Measurements from ENCODE around the gene SLC44A4. TPM values are rescaled to one million over a fixed set of nuclear protein-coding genes. Genes with fewer than 3 reads are reported as not detected.
"Not testable (repeated sequence)": the region's sequence is repeated elsewhere in the genome, so short reads cannot be mapped to it uniquely, and the experiment has no call there.

The SLC44A4 gene
- total RNA-seq, 5 donors from 2014 or later (not counting 1 experiment from before 2014, with no cell fraction given), result 0.13 to 0.96 (median 0.57) TPM; not detected in 2

DNA sequence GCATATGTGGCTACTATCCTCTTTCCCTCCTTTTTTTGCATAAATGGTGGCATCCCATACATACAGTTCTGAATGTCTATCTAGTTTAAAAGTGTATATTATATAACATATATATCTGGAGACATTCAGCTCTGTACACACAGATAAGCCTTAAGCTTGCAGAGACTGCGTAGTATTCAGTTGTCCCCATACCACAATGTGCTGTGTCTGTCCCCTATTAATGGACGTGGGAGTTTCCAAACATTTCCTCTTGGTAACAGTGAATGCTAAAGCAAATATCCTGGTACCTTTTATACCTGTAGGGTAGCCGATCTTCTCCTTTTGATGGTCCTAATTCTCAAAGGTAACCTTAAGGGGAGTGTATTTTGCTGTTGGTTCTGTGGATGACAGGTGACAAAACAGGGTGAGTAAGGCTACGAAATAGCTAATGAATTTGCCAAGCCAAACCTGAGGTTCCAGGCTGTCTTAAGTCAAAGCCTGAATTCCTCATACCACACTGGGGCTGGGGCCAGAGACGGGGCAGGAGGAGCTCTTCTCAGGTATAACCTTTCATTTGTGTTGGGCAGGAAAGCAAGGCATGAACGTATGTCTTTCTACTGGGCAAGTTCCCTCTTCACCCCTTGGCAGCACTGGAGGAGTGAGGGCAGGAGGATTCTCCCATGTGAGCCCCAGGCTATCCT, 41.0 kb upstream of the SLC44A4 start:
- Histone ChIP-seq H3K27ac (ENCODE audit: low read length) (no peak overlapping the region), H3K9me3 (no peaks in the 10 kb centered on the region), H3K36me3 (ENCODE audit: control insufficient read depth in 2 of 2, extremely low read depth in 1 of 2, insufficient read depth in 1 of 2, low read length in 1 of 2) (no peaks in the 10 kb centered on the region), H3K4me3 (ENCODE audit: control insufficient read depth in 1 of 2, extremely low read depth in 1 of 2, low read length in 1 of 2) (no peak overlapping the region), H3K4me1 (ENCODE audit: control insufficient read depth in 1 of 2, extremely low read depth in 1 of 2, insufficient read depth in 2 of 2, low read length in 2 of 2) (no peaks in the 10 kb centered on the region), H3K27me3 (replicated peaks in 1 of 2; ENCODE audit: control insufficient read depth in 2 of 2, extremely low read depth in 1 of 2, insufficient read depth in 2 of 2, low read length in 1 of 2) (peaks cover 0 to 12% of the 10 kb centered on the region in 2 experiments)
- Mint-ChIP-seq H3K27me3 (peaks cover 3 to 9% of the 10 kb centered on the region in 2 donors), H3K9me3 (no peaks in the 10 kb centered on the region), H3K4me1 (no peaks in the 10 kb centered on the region), H3K36me3 (no peaks in the 10 kb centered on the region), H3K27ac (no peak overlapping the region), H3K4me3 (no peak overlapping the region)
- DNase-seq, result no peak
- WGBS (ENCODE audit: insufficient coverage), result 100% methylated on average over 2 of the region's 6 CpGs
- ATAC-seq (replicated peaks in 1 of 4), result no peak
- POLR2A ChIA-PET, result no interaction called here
- CTCF ChIA-PET, result no interaction called here

GRCh38 chr6:31918069-31918720, 39.4 kb upstream of the SLC44A4 start:
- H3K4me3 Mint-ChIP-seq, result no peak overlapping the region
- H3K36me3 ChIP-seq (ENCODE audit: control insufficient read depth in 2 of 2, extremely low read depth in 1 of 2, insufficient read depth in 1 of 2, low read length in 1 of 2), result no peaks in the 10 kb centered on the region
- ATAC-seq (replicated peaks in 1 of 4) (no peak), DNase-seq (no peak)
- peaks cover 3 to 9% of the 10 kb centered on the region in 2 donors for H3K27me3 Mint-ChIP-seq
- no peak overlapping the region for H3K4me3 ChIP-seq (ENCODE audit: control insufficient read depth in 1 of 2, extremely low read depth in 1 of 2, low read length in 1 of 2)
- no peaks in the 10 kb centered on the region for H3K4me1 ChIP-seq (ENCODE audit: control insufficient read depth in 1 of 2, extremely low read depth in 1 of 2, insufficient read depth in 2 of 2, low read length in 2 of 2)
- no peaks in the 10 kb centered on the region for H3K4me1 Mint-ChIP-seq
- no peaks in the 10 kb centered on the region for H3K36me3 Mint-ChIP-seq
- H3K9me3 Mint-ChIP-seq, result no peaks in the 10 kb centered on the region
- ChIA-PET CTCF (interaction anchor here (0.7 kb wide), 2 partner anchors 12 to 261 kb away, joined by 3 to 4 read pairs; no protein-coding TSS in a partner anchor), POLR2A (no interaction called here)
- no peak overlapping the region for H3K27ac Mint-ChIP-seq
- H3K27me3 ChIP-seq (replicated peaks in 1 of 2; ENCODE audit: control insufficient read depth in 2 of 2, extremely low read depth in 1 of 2, insufficient read depth in 2 of 2, low read length in 1 of 2), result peaks cover 0 to 17% of the 10 kb centered on the region in 2 experiments
- WGBS (ENCODE audit: insufficient coverage), result 40% methylated on average over 1 of the region's 8 CpGs
- H3K27ac ChIP-seq (ENCODE audit: low read length), result no peak overlapping the region
- H3K9me3 ChIP-seq, result no peaks in the 10 kb centered on the region

DNA sequence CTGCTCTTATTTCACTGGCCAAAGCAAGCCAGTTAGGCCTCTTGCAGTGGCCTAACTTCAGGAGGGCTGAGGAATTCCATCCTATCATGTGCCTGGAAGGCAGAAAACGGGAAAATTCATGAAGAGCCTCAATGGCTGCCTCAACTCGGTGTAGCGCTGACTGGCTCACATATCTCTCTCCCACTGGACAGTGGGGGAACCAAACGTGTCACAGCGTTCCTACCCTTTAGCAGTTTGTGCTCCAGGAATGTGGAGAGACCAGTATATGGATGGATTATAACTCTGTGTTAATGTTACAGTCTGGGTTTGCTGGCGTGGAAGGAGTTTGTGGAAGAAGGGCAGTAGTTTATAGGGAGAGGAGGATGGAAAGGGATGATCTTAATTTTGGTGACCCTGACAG, 37.0 kb upstream of the SLC44A4 start:
- ATAC-seq (replicated peaks in 1 of 4) (no peak), DNase-seq (no peak)
- peaks cover 0 to 26% of the 10 kb centered on the region in 2 experiments for H3K27me3 ChIP-seq (replicated peaks in 1 of 2; ENCODE audit: control insufficient read depth in 2 of 2, extremely low read depth in 1 of 2, insufficient read depth in 2 of 2, low read length in 1 of 2)
- Mint-ChIP-seq H3K9me3 (no peaks in the 10 kb centered on the region), H3K27me3 (peaks cover 3 to 12% of the 10 kb centered on the region in 2 donors), H3K27ac (peak overlapping the region in 1 of 2 donors; percentile 37), H3K4me1 (no peaks in the 10 kb centered on the region), H3K36me3 (no peaks in the 10 kb centered on the region), H3K4me3 (no peak overlapping the region)
- H3K36me3 ChIP-seq (ENCODE audit: control insufficient read depth in 2 of 2, extremely low read depth in 1 of 2, insufficient read depth in 1 of 2, low read length in 1 of 2), result no peaks in the 10 kb centered on the region
- no peak overlapping the region for H3K27ac ChIP-seq (ENCODE audit: low read length)
- CTCF ChIA-PET, result no interaction called here
- H3K9me3 ChIP-seq, result no peaks in the 10 kb centered on the region
- no peak overlapping the region for H3K4me3 ChIP-seq (ENCODE audit: control insufficient read depth in 1 of 2, extremely low read depth in 1 of 2, low read length in 1 of 2)
- POLR2A ChIA-PET, result no interaction called here
- H3K4me1 ChIP-seq (ENCODE audit: control insufficient read depth in 1 of 2, extremely low read depth in 1 of 2, insufficient read depth in 2 of 2, low read length in 2 of 2), result no peaks in the 10 kb centered on the region
- WGBS (ENCODE audit: insufficient coverage), result 88% methylated on average over 1 of the region's 6 CpGs

DNA sequence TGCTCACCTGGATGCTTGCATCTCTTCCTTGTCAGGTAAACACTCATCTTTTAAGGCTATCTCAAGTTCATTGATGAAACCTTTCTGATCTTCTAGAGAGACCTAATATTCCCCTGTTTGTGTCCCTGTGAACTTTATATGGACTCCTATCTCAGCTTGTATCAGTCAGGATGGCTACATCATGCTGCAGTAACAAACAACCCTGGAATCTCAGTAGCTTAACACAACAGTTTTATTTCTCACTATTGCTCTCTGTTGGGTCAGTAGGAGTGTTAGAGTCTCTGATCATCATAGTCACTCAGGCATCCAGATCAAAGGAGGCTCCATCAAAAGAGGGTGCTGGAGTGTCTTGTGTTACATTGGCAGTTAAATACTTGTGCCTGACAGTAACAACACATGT, 36.6 kb upstream of the SLC44A4 start:
- CTCF ChIA-PET, result interaction anchor here in 1 of 2 donors (0.6 kb wide), 1 partner anchor 1148 kb away, joined by 5 read pairs; no protein-coding TSS in a partner anchor
- peaks cover 3 to 12% of the 10 kb centered on the region in 2 donors for H3K27me3 Mint-ChIP-seq
- Histone ChIP-seq H3K27ac (ENCODE audit: low read length) (no peak overlapping the region), H3K4me3 (ENCODE audit: control insufficient read depth in 1 of 2, extremely low read depth in 1 of 2, low read length in 1 of 2) (no peak overlapping the region), H3K27me3 (replicated peaks in 1 of 2; ENCODE audit: control insufficient read depth in 2 of 2, extremely low read depth in 1 of 2, insufficient read depth in 2 of 2, low read length in 1 of 2) (peaks cover 0 to 27% of the 10 kb centered on the region in 2 experiments), H3K36me3 (ENCODE audit: control insufficient read depth in 2 of 2, extremely low read depth in 1 of 2, insufficient read depth in 1 of 2, low read length in 1 of 2) (no peaks in the 10 kb centered on the region), H3K9me3 (no peaks in the 10 kb centered on the region), H3K4me1 (ENCODE audit: control insufficient read depth in 1 of 2, extremely low read depth in 1 of 2, insufficient read depth in 2 of 2, low read length in 2 of 2) (no peaks in the 10 kb centered on the region)
- no peaks in the 10 kb centered on the region for H3K4me1 Mint-ChIP-seq
- POLR2A ChIA-PET, result no interaction called here
- no peaks in the 10 kb centered on the region for H3K9me3 Mint-ChIP-seq
- no peak overlapping the region for H3K4me3 Mint-ChIP-seq
- H3K27ac Mint-ChIP-seq, result no peak overlapping the region
- DNase-seq (no peak), ATAC-seq (replicated peaks in 1 of 4) (no peak)
- H3K36me3 Mint-ChIP-seq, result no peaks in the 10 kb centered on the region

GRCh38 chr6:31911826-31912585, 33.2 kb upstream of the SLC44A4 start:
- Histone ChIP-seq H3K9me3 (no peaks in the 10 kb centered on the region), H3K4me1 (ENCODE audit: control insufficient read depth in 1 of 2, extremely low read depth in 1 of 2, insufficient read depth in 2 of 2, low read length in 2 of 2) (no peaks in the 10 kb centered on the region), H3K4me3 (ENCODE audit: control insufficient read depth in 1 of 2, extremely low read depth in 1 of 2, low read length in 1 of 2) (no peak overlapping the region), H3K36me3 (ENCODE audit: control insufficient read depth in 2 of 2, extremely low read depth in 1 of 2, insufficient read depth in 1 of 2, low read length in 1 of 2) (no peaks in the 10 kb centered on the region), H3K27ac (ENCODE audit: low read length) (no peak overlapping the region), H3K27me3 (replicated peaks in 1 of 2; ENCODE audit: control insufficient read depth in 2 of 2, extremely low read depth in 1 of 2, insufficient read depth in 2 of 2, low read length in 1 of 2) (peaks cover 0 to 32% of the 10 kb centered on the region in 2 experiments)
- DNase-seq (no peak), ATAC-seq (replicated peaks in 1 of 4) (no peak)
- H3K36me3 Mint-ChIP-seq, result no peaks in the 10 kb centered on the region
- POLR2A ChIA-PET, result no interaction called here
- CTCF ChIA-PET, result interaction anchor here in 1 of 2 donors (0.7 kb wide), 1 partner anchor 1204 kb away, joined by 4 read pairs; no protein-coding TSS in a partner anchor
- H3K4me1 Mint-ChIP-seq, result no peaks in the 10 kb centered on the region
- no peaks in the 10 kb centered on the region for H3K9me3 Mint-ChIP-seq
- WGBS (ENCODE audit: insufficient coverage), result 95% methylated on average over 9 of the region's 11 CpGs
- peaks cover 3 to 12% of the 10 kb centered on the region in 2 donors for H3K27me3 Mint-ChIP-seq
- peak overlapping the region in 1 of 2 donors; percentile 23 for H3K27ac Mint-ChIP-seq
- H3K4me3 Mint-ChIP-seq, result no peak overlapping the region

- POLR2A ChIA-PET, CTCF ChIA-PET: not testable (repeated sequence)
Measured at GRCh38 chr6:31909298-31909697, 30.5 kb upstream of the SLC44A4 start.

More at GRCh38 chr6:31909298-31909697, 30.5 kb upstream of the SLC44A4 start:
- not testable (repeated sequence) for H3K36me3 Mint-ChIP-seq; DNase-seq; H3K36me3 ChIP-seq (ENCODE audit: control insufficient read depth in 2 of 2, extremely low read depth in 1 of 2, insufficient read depth in 1 of 2, low read length in 1 of 2); H3K4me3 Mint-ChIP-seq; H3K27ac Mint-ChIP-seq; H3K9me3 ChIP-seq; H3K27ac ChIP-seq (ENCODE audit: low read length); H3K4me1 Mint-ChIP-seq; H3K4me1 ChIP-seq (ENCODE audit: control insufficient read depth in 1 of 2, extremely low read depth in 1 of 2, insufficient read depth in 2 of 2, low read length in 2 of 2); H3K9me3 Mint-ChIP-seq; H3K4me3 ChIP-seq (ENCODE audit: control insufficient read depth in 1 of 2, extremely low read depth in 1 of 2, low read length in 1 of 2); ATAC-seq (replicated peaks in 1 of 4); H3K27me3 Mint-ChIP-seq
- 92% methylated on average over 5 of the region's 7 CpGs for WGBS (ENCODE audit: insufficient coverage)
- peaks cover 0 to 29% of the 10 kb centered on the region in 2 experiments for H3K27me3 ChIP-seq (replicated peaks in 1 of 2; ENCODE audit: control insufficient read depth in 2 of 2, extremely low read depth in 1 of 2, insufficient read depth in 2 of 2, low read length in 1 of 2)
